Smooth muscle cell (in vitro differentiated cells): ENCODE results near the gene OSBPL3. TPM values are rescaled to one million over a fixed set of nuclear protein-coding genes. Genes with fewer than 3 reads are reported as not detected.

Experiments
- DNase-seq: peaks from one replicate; lab custom pipeline; 2025; ENCODE audit not compliant: unreplicated experiment; lab: John Stamatoyannopoulos, UW
- H2AFZ ChIP-seq: fragments of 200-600 bp; sonication (generic); 2 replicates; pipeline ENCODE4 v1.6.0; 2016; ENCODE audit warnings: antibody characterized with exemption, low read depth, mild to moderate bottlenecking
- H3F3A ChIP-seq: fragments of 200-600 bp; sonication (generic); 2 replicates; pipeline ENCODE4 v1.6.0; 2017; ENCODE audit warnings: antibody characterized with exemption, low read depth
- H3K27ac ChIP-seq: fragments of 200-600 bp; sonication (generic); 2 replicates; pipeline ENCODE4 v1.5.1; 2016; ENCODE audit warnings: low read depth, mild to moderate bottlenecking
- H3K27me3 ChIP-seq: fragments of 200-600 bp; sonication (generic); 2 replicates; pipeline ENCODE4 v1.6.1; 2016; ENCODE audit warnings: low read depth, mild to moderate bottlenecking
- H3K36me3 ChIP-seq: fragments of 200-600 bp; sonication (generic); 2 replicates; pipeline ENCODE4 v1.5.1; 2016; ENCODE audit warnings: low read depth
- H3K4me1 ChIP-seq: fragments of 200-600 bp; sonication (generic); 2 replicates; pipeline ENCODE4 v1.5.1; 2016; ENCODE audit warnings: low read depth
- H3K4me2 ChIP-seq: fragments of 200-600 bp; sonication (generic); 2 replicates; pipeline ENCODE4 v1.6.0; 2016; ENCODE audit warnings: mild to moderate bottlenecking
- H3K4me3 ChIP-seq: fragments of 200-600 bp; sonication (generic); 2 replicates; pipeline ENCODE4 v1.5.1; 2016; ENCODE audit warnings: mild to moderate bottlenecking
- H3K79me2 ChIP-seq: fragments of 200-600 bp; sonication (generic); 2 replicates; pipeline ENCODE4 v1.6.0; 2016; ENCODE audit warnings: low read depth, mild to moderate bottlenecking
- H3K9ac ChIP-seq: fragments of 200-600 bp; sonication (generic); 2 replicates; pipeline ENCODE4 v1.6.0; 2016; ENCODE audit warnings: low read depth
- H3K9me3 ChIP-seq: fragments of 200-600 bp; sonication (generic); replicated peaks from 2 replicates; pipeline ENCODE4 v1.5.1; 2016; ENCODE audit warnings: low read depth
- H4K20me1 ChIP-seq: fragments of 200-600 bp; sonication (generic); 2 replicates; pipeline ENCODE4 v1.6.0; 2016; ENCODE audit warnings: low read depth
- WGBS: methylation state at CpG from one replicate; pipeline ENCODE4 v1.1.7; 2016; ENCODE audit warnings: low lambda C conversion rate; 5-methylcytosine and 5-hydroxymethylcytosine counted together
- polyA plus RNA-seq: library from polyadenylated mRNA; unstranded; fragments of >200 nt; fragmentation: Nextera tagmentation; extraction: Ambion mirVana; gene quantifications from 2 replicates; pipeline ENCODE4 v1.2.1, GENCODE V29; 2016
- total RNA-seq: library from RNA; depleted of rRNA; stranded (reverse); fragments of >200 nt; gene quantifications from 2 replicates; pipeline ENCODE4 v1.2.3, GENCODE V29; 2014
- TF ChIP-seq, protein P1 (sequence below): fragments of 200-600 bp; sonication (generic); IDR thresholded peaks from 2 replicates; pipeline ENCODE4 v1.5.1; 2017; ENCODE audit warnings: borderline replicate concordance, mild to moderate bottlenecking, antibody characterized with exemption; ENCODE audit not compliant: insufficient read depth, poor library complexity, severe bottlenecking

The OSBPL3 gene
- total and polyA plus RNA-seq, 2 experiments from 2014 or later, result 6.2 to 16.3 TPM

DNA sequence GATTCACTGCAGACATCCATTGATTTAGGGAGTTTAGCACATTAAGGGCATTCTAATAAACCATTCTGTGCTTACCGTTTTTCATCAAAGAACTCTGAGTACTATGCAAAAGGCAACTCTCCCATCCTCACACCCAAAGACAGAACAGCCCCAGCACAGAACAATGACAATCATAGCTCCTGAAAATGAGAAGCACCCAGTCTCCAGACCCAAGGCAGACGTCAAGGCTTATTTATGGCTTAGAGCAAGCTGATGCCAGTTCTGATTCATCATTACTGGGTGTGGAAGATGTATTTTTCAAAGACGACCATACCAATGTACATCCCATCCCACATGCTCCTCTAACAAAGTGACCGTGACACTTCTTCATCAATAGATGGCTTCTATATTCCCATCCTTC lies 67.6 kb downstream of the OSBPL3 start:
- no peak overlapping the region for H2AFZ ChIP-seq
- no peak overlapping the region for H3K4me2 ChIP-seq
- H3K27me3 ChIP-seq, result peaks cover 4% of the 10 kb centered on the region
- WGBS, result 87% methylated on average over 4 of the region's 4 CpGs
- H3K79me2 ChIP-seq, result no peaks in the 10 kb centered on the region
- H3F3A ChIP-seq, result no peaks in the 10 kb centered on the region
- no peaks in the 10 kb centered on the region for H3K36me3 ChIP-seq
- no peak overlapping the region for H3K4me3 ChIP-seq
- H3K9ac ChIP-seq, result no peak overlapping the region
- DNase-seq, result no peak
- TF ChIP-seq, protein P1, sequence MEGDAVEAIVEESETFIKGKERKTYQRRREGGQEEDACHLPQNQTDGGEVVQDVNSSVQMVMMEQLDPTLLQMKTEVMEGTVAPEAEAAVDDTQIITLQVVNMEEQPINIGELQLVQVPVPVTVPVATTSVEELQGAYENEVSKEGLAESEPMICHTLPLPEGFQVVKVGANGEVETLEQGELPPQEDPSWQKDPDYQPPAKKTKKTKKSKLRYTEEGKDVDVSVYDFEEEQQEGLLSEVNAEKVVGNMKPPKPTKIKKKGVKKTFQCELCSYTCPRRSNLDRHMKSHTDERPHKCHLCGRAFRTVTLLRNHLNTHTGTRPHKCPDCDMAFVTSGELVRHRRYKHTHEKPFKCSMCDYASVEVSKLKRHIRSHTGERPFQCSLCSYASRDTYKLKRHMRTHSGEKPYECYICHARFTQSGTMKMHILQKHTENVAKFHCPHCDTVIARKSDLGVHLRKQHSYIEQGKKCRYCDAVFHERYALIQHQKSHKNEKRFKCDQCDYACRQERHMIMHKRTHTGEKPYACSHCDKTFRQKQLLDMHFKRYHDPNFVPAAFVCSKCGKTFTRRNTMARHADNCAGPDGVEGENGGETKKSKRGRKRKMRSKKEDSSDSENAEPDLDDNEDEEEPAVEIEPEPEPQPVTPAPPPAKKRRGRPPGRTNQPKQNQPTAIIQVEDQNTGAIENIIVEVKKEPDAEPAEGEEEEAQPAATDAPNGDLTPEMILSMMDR, result no peak
- peaks cover 3% of the 10 kb centered on the region for H4K20me1 ChIP-seq
- no peak overlapping the region for H3K27ac ChIP-seq
- no peaks in the 10 kb centered on the region for H3K4me1 ChIP-seq
- no peaks in the 10 kb centered on the region for H3K9me3 ChIP-seq

DNA sequence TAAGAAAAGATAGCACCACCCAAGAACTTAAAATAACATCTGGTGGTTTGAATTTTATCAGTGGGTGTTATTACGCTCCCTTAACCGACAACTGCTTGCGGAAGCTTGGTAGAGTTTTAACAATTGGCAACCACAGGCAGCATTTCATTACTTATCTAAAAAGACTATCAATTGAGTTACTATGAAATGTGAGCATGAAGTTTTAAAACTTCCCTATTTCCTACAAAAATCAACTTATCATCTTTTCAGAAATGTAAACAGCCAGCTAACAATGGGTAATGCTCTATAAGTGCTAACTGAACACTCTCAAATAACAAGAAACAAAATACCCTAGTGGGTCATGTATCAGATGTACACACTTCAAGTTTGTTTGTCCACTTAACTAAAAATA lies 68.8 kb downstream of the OSBPL3 start:
- H2AFZ ChIP-seq, result no peak overlapping the region
- H3K36me3 ChIP-seq, result no peaks in the 10 kb centered on the region
- H4K20me1 ChIP-seq, result peaks cover 10% of the 10 kb centered on the region
- H3K4me3 ChIP-seq, result no peak overlapping the region
- no peaks in the 10 kb centered on the region for H3F3A ChIP-seq
- no peak overlapping the region for H3K4me2 ChIP-seq
- H3K27me3 ChIP-seq, result peaks cover 4% of the 10 kb centered on the region
- no peaks in the 10 kb centered on the region for H3K4me1 ChIP-seq
- H3K9me3 ChIP-seq, result no peaks in the 10 kb centered on the region
- no peak overlapping the region for H3K9ac ChIP-seq
- TF ChIP-seq, protein P1, result no peak
- no peak for DNase-seq
- no peak overlapping the region for H3K27ac ChIP-seq
- H3K79me2 ChIP-seq, result no peaks in the 10 kb centered on the region
- 47% methylated on average over 3 of the region's 3 CpGs for WGBS

DNA sequence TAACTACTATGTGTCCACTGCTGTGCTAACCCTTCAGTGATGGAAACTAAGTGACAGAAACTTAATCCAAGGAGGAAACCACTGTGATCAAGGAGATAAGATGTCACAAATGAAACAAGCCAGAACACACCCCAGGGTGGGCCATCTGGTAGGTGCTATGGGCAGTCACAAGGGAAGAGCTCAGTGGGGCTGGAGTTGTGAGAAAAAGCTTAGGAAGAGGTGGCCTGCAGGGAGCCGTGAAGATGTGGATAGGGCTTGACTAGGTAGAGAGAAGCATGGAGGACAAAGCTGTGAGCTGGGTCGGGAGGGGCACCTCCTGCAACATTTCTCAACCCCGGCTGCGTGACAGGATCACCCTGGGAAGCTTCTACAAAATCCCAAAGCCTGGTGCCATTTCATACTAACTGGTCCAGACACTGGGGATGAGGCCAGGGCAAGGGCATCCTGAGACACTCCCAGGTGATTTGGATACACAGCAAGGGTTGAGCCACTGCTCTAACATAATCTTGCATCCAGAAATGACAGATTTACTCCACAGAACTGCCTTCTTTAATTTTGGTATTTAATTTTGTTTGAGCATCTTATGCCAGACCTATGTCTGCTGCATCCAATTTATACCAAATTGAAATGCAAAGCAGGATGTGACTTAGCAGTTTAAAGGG lies 69.3 kb downstream of the OSBPL3 start:
- Histone ChIP-seq H2AFZ (no peak overlapping the region), H3K27me3 (peaks cover 4% of the 10 kb centered on the region), H3K9me3 (no peaks in the 10 kb centered on the region), H3K79me2 (no peaks in the 10 kb centered on the region), H3K4me1 (no peaks in the 10 kb centered on the region), H4K20me1 (peaks cover 10% of the 10 kb centered on the region), H3K4me3 (no peak overlapping the region), H3F3A (no peaks in the 10 kb centered on the region), H3K36me3 (no peaks in the 10 kb centered on the region), H3K4me2 (no peak overlapping the region), H3K9ac (no peak overlapping the region), H3K27ac (no peak overlapping the region)
- 82% methylated on average over 4 of the region's 4 CpGs for WGBS
- DNase-seq, result no peak
- TF ChIP-seq, protein P1, result no peak

DNA sequence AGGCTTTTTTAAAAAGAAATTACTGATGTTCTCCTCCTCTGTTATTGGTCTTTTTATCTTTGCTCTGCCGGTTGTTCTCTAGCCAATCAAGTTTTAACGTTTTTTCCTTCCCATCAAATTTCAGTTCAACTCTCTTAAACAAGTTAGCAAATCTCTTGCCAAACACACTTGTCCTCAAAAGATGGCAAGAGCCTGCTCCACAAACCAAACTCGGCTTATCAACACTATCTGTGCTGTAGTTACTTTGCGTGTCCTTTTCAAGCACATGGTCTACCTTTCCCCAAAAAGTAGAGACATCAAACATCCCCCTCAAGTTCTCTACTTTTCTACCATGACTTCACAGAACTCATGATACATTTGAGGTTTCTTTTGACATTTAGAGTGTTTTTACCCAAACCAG lies 71.3 kb downstream of the OSBPL3 start:
- WGBS, result 93% methylated on average over 4 of the region's 4 CpGs
- peaks cover 4% of the 10 kb centered on the region for H3K27me3 ChIP-seq
- no peak overlapping the region for H2AFZ ChIP-seq
- TF ChIP-seq, protein P1, result no peak
- no peak overlapping the region for H3K9ac ChIP-seq
- H3K79me2 ChIP-seq, result no peaks in the 10 kb centered on the region
- H4K20me1 ChIP-seq, result peaks cover 10% of the 10 kb centered on the region
- no peaks in the 10 kb centered on the region for H3K36me3 ChIP-seq
- no peaks in the 10 kb centered on the region for H3K4me1 ChIP-seq
- H3K9me3 ChIP-seq, result no peaks in the 10 kb centered on the region
- no peak overlapping the region for H3K27ac ChIP-seq
- H3K4me2 ChIP-seq, result no peak overlapping the region
- no peak for DNase-seq
- H3F3A ChIP-seq, result peaks cover 7% of the 10 kb centered on the region
- H3K4me3 ChIP-seq, result no peak overlapping the region
